Glutamatergic neuron (in vitro differentiated cells): ENCODE measurements around the gene FAM83G. TPM values are rescaled to one million over a fixed set of nuclear protein-coding genes. Genes with fewer than 3 reads are reported as not detected.
"Not testable (repeated sequence)": the region's sequence is repeated elsewhere in the genome, so short reads cannot be mapped to it uniquely, and the experiment has no call there.

Source experiments
- DNase-seq: peaks from one replicate; pipeline ENCODE4 v3.0.0; 2022
- H3K27ac Mint-ChIP-seq: one replicate; pipeline ENCODE4 v1.8.0; 2020; ENCODE audit warnings: mild to moderate bottlenecking, mixed read lengths, inconsistent platforms; ENCODE audit not compliant: unreplicated experiment
- H3K27me3 Mint-ChIP-seq: one replicate; pipeline ENCODE4 v1.8.0; 2020; ENCODE audit warnings: mild to moderate bottlenecking, moderate library complexity, mixed read lengths, inconsistent platforms; ENCODE audit not compliant: unreplicated experiment
- H3K36me3 Mint-ChIP-seq: one replicate; pipeline ENCODE4 v1.8.0; 2020; ENCODE audit warnings: mild to moderate bottlenecking, mixed read lengths, inconsistent platforms; ENCODE audit not compliant: unreplicated experiment
- H3K4me1 Mint-ChIP-seq: one replicate; pipeline ENCODE4 v1.8.0; 2020; ENCODE audit warnings: mild to moderate bottlenecking, low read depth, mixed read lengths, inconsistent platforms; ENCODE audit not compliant: unreplicated experiment
- H3K4me3 Mint-ChIP-seq: one replicate; pipeline ENCODE4 v1.8.0; 2020; ENCODE audit warnings: mild to moderate bottlenecking, mixed read lengths, inconsistent platforms; ENCODE audit not compliant: unreplicated experiment
- H3K9me3 Mint-ChIP-seq: one replicate; pipeline ENCODE4 v1.8.0; 2020; ENCODE audit warnings: mild to moderate bottlenecking, moderate library complexity, mixed read lengths, inconsistent platforms; ENCODE audit not compliant: unreplicated experiment
- CTCF ChIP-seq: fragments of 200-600 bp; sonication (generic); IDR thresholded peaks from one replicate; pipeline ENCODE4 v1.5.0; 2021; ENCODE audit not compliant: partially characterized antibody, unreplicated experiment
- total RNA-seq: library from RNA; stranded (reverse); fragmentation: NEBNext Ultra II Directional; extraction: Animal tissue kit (Norgen Biotek cat#: 25700); gene quantifications from one replicate; pipeline ENCODE4 v1.2.1, GENCODE V29; 2021; ENCODE audit not compliant: unreplicated experiment

FAM83G gene
- total RNA-seq, 1 donor from 2014 or later = 2.0 TPM

- H3K27ac Mint-ChIP-seq = no peak overlapping the region
- no peak for DNase-seq
- H3K9me3 Mint-ChIP-seq = peaks cover 1% of the 10 kb centered on the region
- no peak overlapping the region for H3K4me3 Mint-ChIP-seq
- peaks cover 4% of the 10 kb centered on the region for H3K36me3 Mint-ChIP-seq
- peaks cover 5% of the 10 kb centered on the region for H3K4me1 Mint-ChIP-seq
- H3K27me3 Mint-ChIP-seq = peaks cover 2% of the 10 kb centered on the region
- TF ChIP-seq CTCF = no peak
Observed at GRCh38 chr17:18932360-18933055, 72.1 kb downstream of the FAM83G start.

GRCh38 chr17:18928628-18929125 is 75.9 kb downstream of the FAM83G start:
- Mint-ChIP-seq H3K36me3 (peaks cover 4% of the 10 kb centered on the region), H3K27me3 (peaks cover 4% of the 10 kb centered on the region), H3K4me3 (no peak overlapping the region), H3K27ac (no peak overlapping the region), H3K9me3 (peaks cover 1% of the 10 kb centered on the region), H3K4me1 (peaks cover 5% of the 10 kb centered on the region)
- no peak for DNase-seq
- no peak for TF ChIP-seq CTCF

- H3K4me3 Mint-ChIP-seq = no peak overlapping the region
- H3K4me1 Mint-ChIP-seq = peaks cover 2% of the 10 kb centered on the region
- TF ChIP-seq CTCF = no peak
- DNase-seq = no peak
- H3K36me3 Mint-ChIP-seq = no peaks in the 10 kb centered on the region
- H3K9me3 Mint-ChIP-seq = no peaks in the 10 kb centered on the region
- H3K27me3 Mint-ChIP-seq = peaks cover 2% of the 10 kb centered on the region
- no peak overlapping the region for H3K27ac Mint-ChIP-seq
Observed at GRCh38 chr17:18925187-18925586, 79.4 kb downstream of the FAM83G start.

- H3K36me3 Mint-ChIP-seq, H3K9me3 Mint-ChIP-seq, H3K4me3 Mint-ChIP-seq, H3K27ac Mint-ChIP-seq, H3K27me3 Mint-ChIP-seq, DNase-seq, H3K4me1 Mint-ChIP-seq: not testable (repeated sequence)
Observed at GRCh38 chr17:18922596-18922995, 82.0 kb downstream of the FAM83G start.

GRCh38 chr17:18921912-18922451 is 82.6 kb downstream of the FAM83G start:
- no peak for DNase-seq
- Mint-ChIP-seq H3K27ac (no peak overlapping the region), H3K9me3 (no peaks in the 10 kb centered on the region), H3K4me1 (peaks cover 2% of the 10 kb centered on the region), H3K27me3 (peaks cover 2% of the 10 kb centered on the region), H3K4me3 (no peak overlapping the region), H3K36me3 (no peaks in the 10 kb centered on the region)
- no peak for TF ChIP-seq CTCF
